22Rv1 (cell line): ENCODE data around the gene TSKU.

Experiments
- CTCF ChIP-seq: fragments of 450-650 bp; IDR thresholded peaks from 2 replicates; pipeline ENCODE4 v1.5.1; 2017; ENCODE audit warnings: mild to moderate bottlenecking
- ZFX ChIP-seq: fragments of 450-650 bp; IDR thresholded peaks from 2 replicates; pipeline ENCODE4 v1.6.1; 2017; ENCODE audit warnings: antibody characterized with exemption, borderline replicate concordance

DNA sequence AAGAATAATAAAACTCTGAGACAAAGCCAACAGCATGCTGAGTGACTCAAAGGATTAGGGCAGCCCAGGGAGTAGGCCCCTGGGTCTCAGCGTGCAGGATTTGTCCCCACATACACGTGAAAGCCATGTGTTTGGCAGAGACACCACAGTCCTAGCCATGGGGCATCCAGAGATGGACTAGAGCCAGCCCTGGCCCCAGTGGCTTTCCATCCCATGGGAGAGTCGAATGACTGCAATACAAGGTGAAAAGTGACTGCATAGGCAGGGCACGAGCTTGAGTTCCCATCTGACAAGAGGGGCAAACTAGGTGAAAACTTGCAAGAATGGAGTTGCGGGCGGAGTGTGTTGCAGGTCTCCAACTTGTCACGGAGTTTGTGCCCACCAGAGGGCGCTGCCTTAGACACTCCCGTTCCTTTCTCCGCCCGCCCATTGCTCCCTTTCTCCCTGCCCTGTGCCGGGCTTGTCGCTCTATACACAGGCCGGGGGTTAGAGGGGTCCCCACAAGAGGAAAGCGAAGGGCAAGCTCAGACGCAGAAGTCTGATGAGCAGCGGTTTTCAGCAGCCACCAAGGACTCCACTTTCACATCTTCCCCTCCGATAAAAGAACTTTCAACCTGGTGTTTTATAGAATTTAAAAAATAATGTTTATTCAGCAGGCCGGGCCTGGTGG, 24.2 kb downstream of the TSKU start:
- TF ChIP-seq CTCF (peak; percentile 91), ZFX (no peak)
